ENCODE results near the gene NUAK2. TPM values are rescaled to one million over a fixed set of nuclear protein-coding genes. Genes with fewer than 3 reads are reported as not detected.
"Not testable (repeated sequence)": the region's sequence is repeated elsewhere in the genome, so short reads cannot be mapped to it uniquely, and the experiment has no call there.

Gene NUAK2
- total RNA-seq, 1 donor from 2014 or later: 0.74 TPM

DNA sequence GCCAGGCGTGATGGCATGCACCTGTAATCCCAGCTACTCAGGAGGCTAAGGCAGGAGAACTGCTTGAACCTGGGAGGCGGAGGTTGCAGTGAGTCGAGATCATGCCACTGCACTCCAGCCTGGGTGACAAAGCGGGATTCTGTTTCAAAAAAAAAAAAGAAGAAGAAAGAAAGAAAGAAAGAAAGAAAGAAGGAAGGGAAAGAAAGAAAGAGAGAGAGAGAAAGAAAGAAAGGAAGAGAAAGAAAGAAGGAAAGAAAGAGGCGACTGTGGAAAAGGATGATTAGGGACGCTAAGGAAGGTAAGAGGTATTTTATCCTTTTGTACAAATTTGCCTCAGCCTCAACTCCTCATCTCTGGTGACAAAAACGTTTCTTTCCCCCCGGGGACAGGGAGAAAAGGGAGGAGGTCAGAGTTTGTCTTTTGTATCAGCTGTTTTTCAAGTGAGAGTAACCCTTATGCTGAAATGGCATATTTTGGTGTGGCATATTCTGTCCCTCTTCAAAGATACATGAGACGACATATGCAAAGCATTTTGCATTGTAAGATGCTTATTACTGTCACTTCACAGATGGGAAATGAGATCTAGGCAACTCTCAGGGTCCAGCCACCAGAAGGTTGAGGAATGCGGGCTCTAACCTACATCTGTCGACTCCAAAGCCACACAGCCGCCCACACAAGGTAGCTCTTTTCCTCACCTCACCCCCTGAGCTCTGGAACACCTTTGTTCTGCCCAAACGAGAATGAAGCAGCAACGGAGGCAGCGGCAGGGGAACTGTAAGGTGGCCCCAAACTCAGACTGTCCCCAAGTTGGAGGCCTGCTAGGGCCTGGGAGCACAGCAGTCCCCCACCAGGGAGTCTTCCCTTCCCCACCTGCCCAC is 38.0 kb downstream of the NUAK2 start:
- Histone ChIP-seq H3K9me3 (replicated peaks) (no peaks in the 10 kb centered on the region), H3K27ac (replicated peaks) (no peak overlapping the region), H3K27me3 (ENCODE audit: low read depth) (no peaks in the 10 kb centered on the region), H3K4me1 (peaks cover 27% of the 10 kb centered on the region), H3K36me3 (no peaks in the 10 kb centered on the region), H3K4me3 (no peak overlapping the region)
- intact Hi-C loops (cut with micrococcal nuclease): no loop called here
- no peak for DNase-seq
- TF ChIP-seq, protein P1, sequence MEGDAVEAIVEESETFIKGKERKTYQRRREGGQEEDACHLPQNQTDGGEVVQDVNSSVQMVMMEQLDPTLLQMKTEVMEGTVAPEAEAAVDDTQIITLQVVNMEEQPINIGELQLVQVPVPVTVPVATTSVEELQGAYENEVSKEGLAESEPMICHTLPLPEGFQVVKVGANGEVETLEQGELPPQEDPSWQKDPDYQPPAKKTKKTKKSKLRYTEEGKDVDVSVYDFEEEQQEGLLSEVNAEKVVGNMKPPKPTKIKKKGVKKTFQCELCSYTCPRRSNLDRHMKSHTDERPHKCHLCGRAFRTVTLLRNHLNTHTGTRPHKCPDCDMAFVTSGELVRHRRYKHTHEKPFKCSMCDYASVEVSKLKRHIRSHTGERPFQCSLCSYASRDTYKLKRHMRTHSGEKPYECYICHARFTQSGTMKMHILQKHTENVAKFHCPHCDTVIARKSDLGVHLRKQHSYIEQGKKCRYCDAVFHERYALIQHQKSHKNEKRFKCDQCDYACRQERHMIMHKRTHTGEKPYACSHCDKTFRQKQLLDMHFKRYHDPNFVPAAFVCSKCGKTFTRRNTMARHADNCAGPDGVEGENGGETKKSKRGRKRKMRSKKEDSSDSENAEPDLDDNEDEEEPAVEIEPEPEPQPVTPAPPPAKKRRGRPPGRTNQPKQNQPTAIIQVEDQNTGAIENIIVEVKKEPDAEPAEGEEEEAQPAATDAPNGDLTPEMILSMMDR (IDR thresholded peaks at IDR 0.05; ENCODE audit: borderline replicate concordance): no peak

DNA sequence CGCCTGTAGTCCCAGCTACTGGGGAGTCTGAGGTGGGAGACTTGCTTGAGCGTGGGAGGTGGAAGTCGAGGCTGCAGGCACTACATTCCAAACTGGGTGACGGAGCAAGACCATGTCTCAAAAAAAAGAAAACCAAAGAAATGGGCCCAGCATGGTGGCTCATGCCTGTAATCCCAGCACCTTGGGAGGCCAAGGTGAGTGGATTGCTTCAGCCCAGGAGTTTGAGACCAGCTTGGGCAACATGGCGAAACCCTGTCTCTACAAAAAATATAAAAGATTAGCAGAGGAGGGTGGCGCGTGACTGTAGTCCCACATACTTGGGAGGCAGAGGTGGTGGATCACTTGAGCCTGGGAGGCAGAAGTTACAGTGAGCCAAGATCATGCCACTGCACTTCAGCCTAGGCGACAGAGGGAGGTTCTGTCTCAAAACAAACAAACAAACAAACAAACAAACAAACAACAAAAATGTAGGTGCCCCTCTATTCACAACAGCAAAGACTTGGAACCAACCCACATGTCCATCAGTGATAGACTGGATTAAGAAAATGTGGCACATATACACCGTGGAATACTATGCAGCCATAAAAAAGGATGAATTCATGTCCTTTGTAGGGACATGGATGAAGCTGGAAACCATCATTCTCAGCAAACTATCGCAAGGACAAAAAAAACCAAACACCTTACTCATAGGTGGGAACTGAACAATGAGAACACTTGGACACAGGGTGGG is 40.7 kb downstream of the NUAK2 start:
- H3K27ac ChIP-seq (replicated peaks); DNase-seq; H3K9me3 ChIP-seq (replicated peaks); H3K27me3 ChIP-seq (ENCODE audit: low read depth); intact Hi-C loops (cut with micrococcal nuclease); H3K4me3 ChIP-seq; H3K36me3 ChIP-seq: not testable (repeated sequence)
- peaks cover 17% of the 10 kb centered on the region for H3K4me1 ChIP-seq

DNA sequence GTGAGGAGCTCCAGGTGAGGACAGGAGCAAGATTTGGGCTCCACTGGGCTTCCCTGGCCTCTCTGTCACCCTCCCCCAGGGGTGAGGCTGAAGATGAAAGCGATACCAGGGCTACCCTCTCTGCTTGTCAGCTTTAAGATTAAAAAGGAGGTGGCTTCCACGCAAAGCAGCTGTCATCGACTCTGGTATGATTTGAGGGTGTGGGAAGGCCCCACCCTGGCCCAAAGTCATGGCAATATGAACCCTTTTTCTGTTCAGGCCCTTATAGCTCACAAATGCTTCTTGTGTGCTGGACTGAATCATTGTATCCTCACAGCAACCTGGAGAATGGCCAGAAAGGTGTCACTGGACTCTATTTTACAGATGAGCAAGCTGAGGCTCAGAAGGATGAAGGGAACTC is 41.6 kb downstream of the NUAK2 start:
- H3K27ac ChIP-seq (replicated peaks): no peak overlapping the region
- no peak for DNase-seq
- H3K4me1 ChIP-seq: peaks cover 10% of the 10 kb centered on the region
- no peaks in the 10 kb centered on the region for H3K9me3 ChIP-seq (replicated peaks)
- TF ChIP-seq, protein P1 (IDR thresholded peaks at IDR 0.05; ENCODE audit: borderline replicate concordance): no peak
- no peaks in the 10 kb centered on the region for H3K36me3 ChIP-seq
- H3K4me3 ChIP-seq: no peak overlapping the region
- no peaks in the 10 kb centered on the region for H3K27me3 ChIP-seq (ENCODE audit: low read depth)
- intact Hi-C loops (cut with micrococcal nuclease): no loop called here

DNA sequence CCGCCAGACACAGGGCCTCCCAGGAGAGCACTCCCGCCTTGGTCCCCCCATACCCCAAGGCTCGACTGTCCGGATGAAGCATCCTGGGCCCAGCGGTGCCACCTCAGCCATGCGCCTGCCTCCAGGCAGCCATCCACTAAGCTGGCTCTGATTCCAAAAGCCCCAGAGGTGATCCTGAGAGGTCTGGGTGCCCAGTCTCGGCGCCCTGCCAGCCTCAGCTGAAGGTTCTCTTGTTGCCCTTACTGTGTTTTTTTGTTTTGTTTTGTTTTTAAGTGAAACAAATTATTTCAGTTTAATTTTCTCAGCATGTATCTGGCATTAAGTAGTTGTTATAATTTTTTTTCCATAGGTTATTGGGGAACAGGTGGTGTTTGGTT is 44.9 kb downstream of the NUAK2 start:
- Histone ChIP-seq H3K27me3 (ENCODE audit: low read depth) (no peaks in the 10 kb centered on the region), H3K36me3 (no peaks in the 10 kb centered on the region), H3K9me3 (replicated peaks) (no peaks in the 10 kb centered on the region), H3K4me3 (no peak overlapping the region), H3K4me1 (peaks cover 20% of the 10 kb centered on the region), H3K27ac (replicated peaks) (no peak overlapping the region)
- TF ChIP-seq, protein P1 (IDR thresholded peaks at IDR 0.05; ENCODE audit: borderline replicate concordance): no peak
- DNase-seq: no peak
- intact Hi-C loops (cut with micrococcal nuclease): no loop called here

DNA sequence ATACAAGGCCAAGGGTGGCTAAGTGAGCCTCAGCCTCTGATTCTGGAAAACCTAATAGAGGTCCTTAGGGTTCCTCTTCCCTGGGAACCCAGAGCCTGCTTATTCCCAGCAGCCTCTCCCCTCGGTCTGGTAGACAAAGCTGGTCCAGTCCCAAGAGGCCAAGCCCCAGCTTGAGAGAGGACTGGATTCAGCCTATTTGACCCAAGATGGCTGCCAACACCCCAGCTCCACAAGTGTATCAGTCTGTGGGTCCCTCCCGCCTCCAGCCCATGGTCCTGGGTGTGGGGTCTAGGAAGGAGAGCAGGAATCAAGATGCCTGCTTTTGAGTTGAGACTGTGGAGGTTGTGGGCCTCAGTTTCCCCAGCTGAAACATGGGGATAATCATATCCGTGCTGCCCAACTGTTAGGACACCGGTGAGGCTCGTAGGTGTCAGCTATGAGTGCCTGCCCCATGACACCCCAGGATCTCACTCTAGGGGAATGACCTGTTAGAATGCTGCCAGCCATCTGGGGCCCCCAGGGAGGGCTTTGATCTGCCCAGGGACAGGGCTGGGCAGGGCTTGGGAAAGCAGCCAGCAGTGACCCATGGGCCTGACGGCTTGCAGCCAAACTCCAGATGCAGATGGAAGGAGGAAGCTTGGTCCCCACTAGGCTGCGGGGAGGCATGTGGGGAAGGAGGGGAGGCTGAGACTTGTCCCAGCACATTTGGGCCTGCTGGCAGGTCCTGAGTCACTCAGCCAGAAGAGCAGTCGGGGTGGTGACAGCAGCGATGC is 45.4 kb downstream of the NUAK2 start:
- H3K27ac ChIP-seq (replicated peaks): no peak overlapping the region
- H3K36me3 ChIP-seq: no peaks in the 10 kb centered on the region
- H3K4me1 ChIP-seq: peaks cover 26% of the 10 kb centered on the region
- no peak for DNase-seq
- intact Hi-C loops (cut with micrococcal nuclease): no loop called here
- TF ChIP-seq, protein P1 (IDR thresholded peaks at IDR 0.05; ENCODE audit: borderline replicate concordance): no peak
- no peaks in the 10 kb centered on the region for H3K9me3 ChIP-seq (replicated peaks)
- no peak overlapping the region for H3K4me3 ChIP-seq
- H3K27me3 ChIP-seq (ENCODE audit: low read depth): no peaks in the 10 kb centered on the region

All from left ventricle myocardium inferior (tissue), 1 donor.